ENCODE measurements around the gene ARAP2. TPM values are rescaled to one million over a fixed set of nuclear protein-coding genes. Genes with fewer than 3 reads are reported as not detected.

Gene ARAP2
- total RNA-seq, 1 donor from 2014 or later, result 59.1 TPM

- intact Hi-C loops (cut with micrococcal nuclease), result no loop called here
- ATAC-seq (ENCODE audit: low read depth), result no peak
- H3K36me3 Mint-ChIP-seq (ENCODE audit: low read depth), result no peaks in the 10 kb centered on the region
- H3K4me3 Mint-ChIP-seq, result no peak overlapping the region
- H3K27ac Mint-ChIP-seq, result no peak overlapping the region
- H3K4me1 Mint-ChIP-seq, result no peaks in the 10 kb centered on the region
- peaks cover 3% of the 10 kb centered on the region for H3K9me3 Mint-ChIP-seq
- H3K27me3 Mint-ChIP-seq, result no peaks in the 10 kb centered on the region
- TF ChIP-seq CTCF (IDR thresholded peaks at IDR 0.05), result no peak
- no peak for DNase-seq
- POLR2A ChIA-PET, result no interaction called here
- CTCF ChIA-PET, result no interaction called here
These were observed 203.0 kb downstream of the ARAP2 start for GRCh38 chr4:36041340-36041739.

- Mint-ChIP-seq H3K36me3 (ENCODE audit: low read depth) (peaks cover 4% of the 10 kb centered on the region), H3K27me3 (no peaks in the 10 kb centered on the region), H3K27ac (no peak overlapping the region), H3K9me3 (no peaks in the 10 kb centered on the region), H3K4me3 (no peak overlapping the region), H3K4me1 (no peaks in the 10 kb centered on the region)
- intact Hi-C loops (cut with micrococcal nuclease), result no loop called here
- CTCF ChIA-PET, result no interaction called here
- no peak for DNase-seq
- POLR2A ChIA-PET, result no interaction called here
- no peak for TF ChIP-seq CTCF (IDR thresholded peaks at IDR 0.05)
- ATAC-seq (ENCODE audit: low read depth), result no peak
These were observed 205.3 kb downstream of the ARAP2 start for GRCh38 chr4:36039026-36039425.

GRCh38 chr4:36038491-36038890, 205.8 kb downstream of the ARAP2 start:
- intact Hi-C loops (cut with micrococcal nuclease), result no loop called here
- Mint-ChIP-seq H3K27ac (no peak overlapping the region), H3K36me3 (ENCODE audit: low read depth) (peaks cover 4% of the 10 kb centered on the region), H3K4me1 (no peaks in the 10 kb centered on the region), H3K4me3 (no peak overlapping the region), H3K27me3 (no peaks in the 10 kb centered on the region), H3K9me3 (no peaks in the 10 kb centered on the region)
- TF ChIP-seq CTCF (IDR thresholded peaks at IDR 0.05), result no peak
- ChIA-PET POLR2A (no interaction called here), CTCF (no interaction called here)
- no peak for ATAC-seq (ENCODE audit: low read depth)
- DNase-seq, result no peak

GRCh38 chr4:36037127-36037526, 207.2 kb downstream of the ARAP2 start:
- no peak overlapping the region for H3K27ac Mint-ChIP-seq
- H3K9me3 Mint-ChIP-seq, result peaks cover 4% of the 10 kb centered on the region
- no peak for TF ChIP-seq CTCF (IDR thresholded peaks at IDR 0.05)
- H3K36me3 Mint-ChIP-seq (ENCODE audit: low read depth), result peaks cover 4% of the 10 kb centered on the region
- ATAC-seq (ENCODE audit: low read depth), result no peak
- no peak for DNase-seq
- no peaks in the 10 kb centered on the region for H3K27me3 Mint-ChIP-seq
- H3K4me1 Mint-ChIP-seq, result no peaks in the 10 kb centered on the region
- no peak overlapping the region for H3K4me3 Mint-ChIP-seq
- ChIA-PET CTCF (no interaction called here), POLR2A (no interaction called here)
- intact Hi-C loops (cut with micrococcal nuclease), result no loop called here

GRCh38 chr4:36029951-36030350, 214.4 kb downstream of the ARAP2 start:
- no peak for DNase-seq
- no peak for ATAC-seq (ENCODE audit: low read depth)
- Mint-ChIP-seq H3K9me3 (peaks cover 4% of the 10 kb centered on the region), H3K27me3 (no peaks in the 10 kb centered on the region), H3K27ac (no peak overlapping the region), H3K36me3 (ENCODE audit: low read depth) (peaks cover 2% of the 10 kb centered on the region), H3K4me1 (no peaks in the 10 kb centered on the region), H3K4me3 (no peak overlapping the region)
- ChIA-PET POLR2A (no interaction called here), CTCF (no interaction called here)
- TF ChIP-seq CTCF (IDR thresholded peaks at IDR 0.05), result no peak
- intact Hi-C loops (cut with micrococcal nuclease), result no loop called here
